GM18868 (cell line): ENCODE results near the gene PRUNE2.
"Not testable (repeated sequence)": the region's sequence is repeated elsewhere in the genome, so short reads cannot be mapped to it uniquely, and the experiment has no call there.

ENCODE experiments used
- ATAC-seq: cut with Tn5 transposase; IDR thresholded peaks from one replicate; pipeline ENCODE4 v1.9.1; 2021; ENCODE audit warnings: mild to moderate bottlenecking, moderate library complexity; ENCODE audit not compliant: unreplicated experiment

PRUNE2 gene

GRCh38 chr9:76608575-76609273 is 297.2 kb downstream of the PRUNE2 start:
- no peak for ATAC-seq

GRCh38 chr9:76607730-76608436 is 298.0 kb downstream of the PRUNE2 start:
- no peak for ATAC-seq

- ATAC-seq: peak; percentile 99
Measured at GRCh38 chr9:76605321-76605900, 300.5 kb downstream of the PRUNE2 start.

GRCh38 chr9:76603931-76604570 is 301.9 kb downstream of the PRUNE2 start:
- ATAC-seq: no peak

GRCh38 chr9:76603448-76603895 is 302.4 kb downstream of the PRUNE2 start:
- peak; percentile 26 for ATAC-seq

GRCh38 chr9:76602199-76602598 is 303.7 kb downstream of the PRUNE2 start:
- ATAC-seq: no peak

- ATAC-seq: no peak
Measured at GRCh38 chr9:76600007-76600615, 305.8 kb downstream of the PRUNE2 start.

- no peak for ATAC-seq
Measured at GRCh38 chr9:76598981-76599380, 306.9 kb downstream of the PRUNE2 start.

GRCh38 chr9:76595645-76596044 is 310.3 kb downstream of the PRUNE2 start:
- ATAC-seq: no peak

GRCh38 chr9:76594764-76595424 is 311.0 kb downstream of the PRUNE2 start:
- no peak for ATAC-seq

- ATAC-seq: not testable (repeated sequence)
Measured at GRCh38 chr9:76593961-76594735, 311.8 kb downstream of the PRUNE2 start.

GRCh38 chr9:76592974-76593347 is 313.0 kb downstream of the PRUNE2 start:
- ATAC-seq: peak; percentile 71

GRCh38 chr9:76592091-76592973 is 313.6 kb downstream of the PRUNE2 start:
- peak; percentile 49 for ATAC-seq

- ATAC-seq: no peak
Measured at GRCh38 chr9:76591256-76591950, 314.5 kb downstream of the PRUNE2 start.

- ATAC-seq: no peak
Measured at GRCh38 chr9:76588316-76588715, 317.6 kb downstream of the PRUNE2 start.

GRCh38 chr9:76586390-76587314 is 319.3 kb downstream of the PRUNE2 start:
- ATAC-seq: no peak
